Measurements from ENCODE around the gene FGG.

- TF ChIP-seq CTCF (IDR thresholded peaks at IDR 0.05) (no peak), POLR2A (IDR thresholded peaks at IDR 0.05) (no peak), EP300 (IDR thresholded peaks at IDR 0.05) (no peak)
Observed at GRCh38 chr4:154658680-154659405, 46.4 kb upstream of the FGG start.
